Fibroblast of lung (primary cell): ENCODE measurements around the gene COL19A1. TPM values are rescaled to one million over a fixed set of nuclear protein-coding genes. Genes with fewer than 3 reads are reported as not detected.
"Not testable (repeated sequence)": the region's sequence is repeated elsewhere in the genome, so short reads cannot be mapped to it uniquely, and the experiment has no call there.

Experiments
- DNase-seq, 2 donors: peaks; one replicate each; pipeline versions ENCODE4 v3.0.0 to v3.0.0-alpha.2; 2010; ENCODE audit warnings: low read depth in 2 of 2
- H2AFZ ChIP-seq: 2 replicates; pipeline ENCODE4 v1.5.1; 2012; ENCODE audit warnings: low read length, control low read depth, inconsistent platforms
- H3K27ac ChIP-seq: 2 replicates; pipeline ENCODE4 v1.5.1; 2011; ENCODE audit warnings: low read length, control low read depth; ENCODE audit not compliant: insufficient read depth
- H3K27me3 ChIP-seq: 2 replicates; pipeline ENCODE4 v1.5.1; 2011; ENCODE audit warnings: mild to moderate bottlenecking, low read length; ENCODE audit not compliant: control insufficient read depth, insufficient read depth
- H3K36me3 ChIP-seq: 2 replicates; pipeline ENCODE4 v1.5.1; 2011; ENCODE audit warnings: low read length; ENCODE audit not compliant: control insufficient read depth, insufficient read depth
- H3K4me1 ChIP-seq: 2 replicates; pipeline ENCODE4 v1.5.1; 2011; ENCODE audit warnings: low read length; ENCODE audit not compliant: control insufficient read depth, insufficient read depth; ENCODE audit errors: extremely low read depth
- H3K4me2 ChIP-seq: 2 replicates; pipeline ENCODE4 v1.5.1; 2011; ENCODE audit warnings: low read length, control low read depth; ENCODE audit not compliant: insufficient read depth; ENCODE audit errors: extremely low read depth
- H3K4me3 ChIP-seq, 4 experiments: fragments of 200-600 bp in 1 of 4; sonication (generic) in 1 of 4; replicated peaks in 1 of 4; 2 replicates each; pipeline ENCODE4 v1.5.1; 2011 to 2016; ENCODE audit warnings: low read length in 4 of 4, low read depth in 3 of 4, mild to moderate bottlenecking in 3 of 4, control low read depth in 2 of 4, inconsistent platforms in 1 of 4, mixed read lengths in 1 of 4; ENCODE audit not compliant: insufficient read depth in 1 of 4; ENCODE audit errors: control extremely low read depth in 1 of 4
- H3K79me2 ChIP-seq: 2 replicates; pipeline ENCODE4 v1.5.1; 2012; ENCODE audit warnings: mild to moderate bottlenecking, low read length, inconsistent platforms; ENCODE audit not compliant: control insufficient read depth, insufficient read depth
- H3K9ac ChIP-seq: 2 replicates; pipeline ENCODE4 v1.5.1; 2011; ENCODE audit warnings: mild to moderate bottlenecking, low read length, control low read depth; ENCODE audit not compliant: insufficient read depth
- H3K9me3 ChIP-seq: 2 replicates; pipeline ENCODE4 v1.5.1; 2012; ENCODE audit warnings: low read depth, low read length; ENCODE audit not compliant: control insufficient read depth, insufficient read depth
- H4K20me1 ChIP-seq: 2 replicates; pipeline ENCODE4 v1.5.1; 2011; ENCODE audit warnings: low read length; ENCODE audit not compliant: control insufficient read depth, insufficient read depth; ENCODE audit errors: extremely low read depth
- EZH2 ChIP-seq: IDR thresholded peaks from 2 replicates; pipeline ENCODE4 v1.5.1; 2012; ENCODE audit warnings: low read length, control low read depth, mild to moderate bottlenecking; ENCODE audit errors: missing control alignments
- polyA plus RNA-seq, 2 donors: library from polyadenylated mRNA; depleted of rRNA in 1 of 2; stranded (reverse) in 1 of 2; unstranded in 1 of 2; fragments of >200 nt; gene quantifications; 2 replicates each; pipeline ENCODE4 v1.2.1, GENCODE V29; 2011 to 2012; ENCODE audit warnings: missing spikeins in 1 of 2
- total RNA-seq: library from RNA; depleted of rRNA; stranded (reverse); fragments of >200 nt; gene quantifications from 2 replicates; pipeline ENCODE4 v1.2.1, GENCODE V29; 2014
- TF ChIP-seq, protein P1 (sequence below), 2 donors: IDR thresholded peaks in 1 of 2; conservative IDR thresholded peaks in 1 of 2; 1 replicate in 1 of 2; 2 replicates in 1 of 2; pipeline ENCODE4 v1.5.1; 2011 to 2012; ENCODE audit warnings: low read length in 2 of 2, control low read depth in 1 of 2, inconsistent platforms in 1 of 2, low read depth in 1 of 2, mild to moderate bottlenecking in 1 of 2

The COL19A1 gene
- total and polyA plus RNA-seq, 2 donors (not counting 1 experiment from before 2014, with no cell fraction given): 0.01 TPM; not detected in 1

DNA sequence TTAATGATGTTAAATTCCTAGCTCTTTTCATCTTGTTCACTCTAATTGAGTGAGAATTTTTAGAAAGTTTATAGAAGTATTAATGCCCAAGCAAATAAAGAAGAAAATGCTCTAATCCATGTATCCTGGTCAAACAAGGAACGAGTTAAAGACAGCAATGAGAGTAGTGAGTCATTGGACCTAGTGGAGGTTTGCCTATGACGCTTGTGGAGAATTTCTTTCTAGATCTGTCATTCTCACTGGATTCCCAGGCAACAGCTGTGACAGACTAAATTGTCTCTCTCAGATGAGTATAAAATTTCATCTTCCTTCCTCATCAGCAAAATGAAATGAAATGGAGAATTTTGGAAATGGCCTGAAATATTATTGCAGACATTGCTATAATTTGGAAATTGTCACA, 127.9 kb downstream of the COL19A1 start:
- Histone ChIP-seq H2AFZ (no peak overlapping the region), H3K4me2 (no peak overlapping the region), H3K79me2 (no peaks in the 10 kb centered on the region), H4K20me1 (no peaks in the 10 kb centered on the region), H3K27me3 (no peaks in the 10 kb centered on the region), H3K4me1 (no peaks in the 10 kb centered on the region), H3K27ac (no peak overlapping the region), H3K9ac (no peak overlapping the region), H3K9me3 (no peaks in the 10 kb centered on the region), H3K36me3 (no peaks in the 10 kb centered on the region), H3K4me3 (no peak overlapping the region)
- TF ChIP-seq EZH2: no peak
- TF ChIP-seq, protein P1, sequence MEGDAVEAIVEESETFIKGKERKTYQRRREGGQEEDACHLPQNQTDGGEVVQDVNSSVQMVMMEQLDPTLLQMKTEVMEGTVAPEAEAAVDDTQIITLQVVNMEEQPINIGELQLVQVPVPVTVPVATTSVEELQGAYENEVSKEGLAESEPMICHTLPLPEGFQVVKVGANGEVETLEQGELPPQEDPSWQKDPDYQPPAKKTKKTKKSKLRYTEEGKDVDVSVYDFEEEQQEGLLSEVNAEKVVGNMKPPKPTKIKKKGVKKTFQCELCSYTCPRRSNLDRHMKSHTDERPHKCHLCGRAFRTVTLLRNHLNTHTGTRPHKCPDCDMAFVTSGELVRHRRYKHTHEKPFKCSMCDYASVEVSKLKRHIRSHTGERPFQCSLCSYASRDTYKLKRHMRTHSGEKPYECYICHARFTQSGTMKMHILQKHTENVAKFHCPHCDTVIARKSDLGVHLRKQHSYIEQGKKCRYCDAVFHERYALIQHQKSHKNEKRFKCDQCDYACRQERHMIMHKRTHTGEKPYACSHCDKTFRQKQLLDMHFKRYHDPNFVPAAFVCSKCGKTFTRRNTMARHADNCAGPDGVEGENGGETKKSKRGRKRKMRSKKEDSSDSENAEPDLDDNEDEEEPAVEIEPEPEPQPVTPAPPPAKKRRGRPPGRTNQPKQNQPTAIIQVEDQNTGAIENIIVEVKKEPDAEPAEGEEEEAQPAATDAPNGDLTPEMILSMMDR (conservative IDR thresholded peaks at IDR 0.05 in 1 of 2, IDR thresholded peaks at IDR 0.05 in 1 of 2; ENCODE audit: low read depth in 1 of 2, low read length in 2 of 2): no peak
- no peak for DNase-seq

DNA sequence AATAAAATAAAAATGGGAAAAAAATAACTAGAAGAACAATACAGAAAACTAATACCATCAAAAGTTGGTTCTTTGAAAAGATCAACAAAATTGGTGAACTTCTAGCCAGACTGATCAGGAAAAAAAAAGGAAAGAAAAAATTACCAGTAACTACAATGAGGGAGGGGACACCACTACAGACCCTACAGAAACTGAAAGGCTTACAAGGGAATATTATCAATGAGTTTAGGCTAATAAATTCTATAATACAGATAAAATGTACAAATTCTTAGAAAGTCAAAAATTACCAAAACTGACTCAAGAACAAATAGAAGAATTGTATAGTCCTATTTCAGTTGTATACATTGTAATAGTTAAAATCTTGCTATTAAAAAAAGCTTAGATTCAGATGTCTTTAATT, 141.8 kb downstream of the COL19A1 start:
- Histone ChIP-seq H3K27ac (no peak overlapping the region), H3K36me3 (no peaks in the 10 kb centered on the region), H4K20me1 (no peaks in the 10 kb centered on the region), H3K9me3 (no peaks in the 10 kb centered on the region), H3K27me3 (no peaks in the 10 kb centered on the region), H3K9ac (no peak overlapping the region), H2AFZ (no peak overlapping the region), H3K4me1 (no peaks in the 10 kb centered on the region), H3K4me2 (no peak overlapping the region), H3K79me2 (no peaks in the 10 kb centered on the region), H3K4me3 (no peak overlapping the region)
- DNase-seq: no peak
- TF ChIP-seq, protein P1 (conservative IDR thresholded peaks at IDR 0.05 in 1 of 2, IDR thresholded peaks at IDR 0.05 in 1 of 2; ENCODE audit: low read depth in 1 of 2, low read length in 2 of 2): no peak

DNA sequence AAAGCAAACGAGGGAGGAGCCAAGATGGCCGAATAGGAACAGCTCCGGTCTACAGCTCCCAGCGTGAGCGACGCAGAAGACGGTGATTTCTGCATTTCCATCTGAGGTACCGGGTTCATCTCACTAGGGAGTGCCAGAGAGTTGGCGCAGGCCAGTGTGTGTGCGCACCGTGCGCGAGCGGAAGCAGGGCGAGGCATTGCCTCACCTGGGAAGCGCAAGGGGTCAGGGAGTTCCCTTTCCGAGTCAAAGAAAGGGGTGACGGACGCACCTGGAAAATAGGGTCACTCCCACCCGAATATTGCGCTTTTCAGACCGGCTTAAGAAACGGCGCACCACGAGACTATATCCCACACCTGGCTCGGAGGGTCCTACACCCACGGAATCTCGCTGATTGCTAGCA, 144.0 kb downstream of the COL19A1 start:
- H3K27me3 ChIP-seq, H4K20me1 ChIP-seq, H3K27ac ChIP-seq, H2AFZ ChIP-seq, H3K4me1 ChIP-seq, H3K36me3 ChIP-seq, DNase-seq, H3K9ac ChIP-seq, H3K79me2 ChIP-seq, H3K9me3 ChIP-seq, H3K4me2 ChIP-seq, H3K4me3 ChIP-seq: not testable (repeated sequence)

DNA sequence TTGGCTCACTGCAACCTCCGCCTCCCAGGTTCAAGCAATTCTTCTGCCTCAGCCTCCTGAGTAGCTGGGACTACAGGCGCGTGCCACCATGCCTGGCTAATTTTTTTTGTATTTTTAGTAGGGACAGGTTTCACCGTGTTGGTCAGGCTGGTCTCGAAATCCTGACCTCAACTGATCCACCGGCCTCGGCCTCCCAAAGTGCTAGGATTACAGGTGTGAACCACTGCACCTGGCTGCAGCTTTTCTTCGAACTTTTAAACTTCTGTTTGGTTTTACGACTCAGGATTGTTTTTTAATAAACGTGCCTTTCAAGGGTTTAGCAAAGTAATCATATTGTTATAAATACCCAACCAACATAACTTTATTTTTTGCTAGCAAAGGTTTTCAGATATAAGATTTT, 156.8 kb downstream of the COL19A1 start:
- H3K36me3 ChIP-seq, H2AFZ ChIP-seq, H3K4me1 ChIP-seq, H3K27me3 ChIP-seq, H3K9ac ChIP-seq, H3K4me3 ChIP-seq, DNase-seq, H4K20me1 ChIP-seq, H3K9me3 ChIP-seq, H3K4me2 ChIP-seq, H3K27ac ChIP-seq, H3K79me2 ChIP-seq: not testable (repeated sequence)
